HL-60 (cell line): ENCODE measurements around the gene RTKN.

Experiments
- DNase-seq, 2 experiments: peaks; one replicate each; pipeline ENCODE4 v3.0.0-alpha.2; 2010 to 2020; ENCODE audit warnings: low read depth in 1 of 2, low spot score in 1 of 2
- H3K27ac ChIP-seq: fragments of 250-450 bp; sonication (Bioruptor Pico); replicated peaks from 2 replicates; pipeline ENCODE4 v1.5.1; 2020; ENCODE audit warnings: mild to moderate bottlenecking, moderate library complexity
- H3K27me3 ChIP-seq: fragments of 250-450 bp; sonication (Bioruptor Pico); 2 replicates; pipeline ENCODE4 v1.5.1; 2021; ENCODE audit warnings: mild to moderate bottlenecking, moderate library complexity; ENCODE audit not compliant: insufficient read depth, poor library complexity, severe bottlenecking
- H3K4me3 ChIP-seq: replicated peaks from 2 replicates; pipeline ENCODE4 v1.5.1; 2011; ENCODE audit warnings: mild to moderate bottlenecking, control low read depth, low read length; ENCODE audit not compliant: insufficient read depth
- CTCF ChIP-seq: IDR thresholded peaks from one replicate; pipeline ENCODE4 v1.5.1; 2011; ENCODE audit warnings: low read length, control low read depth, inconsistent platforms; ENCODE audit not compliant: insufficient read depth
- GABPA ChIP-seq: IDR thresholded peaks from 2 replicates; pipeline ENCODE4 v1.6.1; 2012; ENCODE audit warnings: low read depth
- POLR2AphosphoS5 ChIP-seq: IDR thresholded peaks from 2 replicates; pipeline ENCODE4 v1.6.1; 2012; ENCODE audit warnings: low read depth
- REST ChIP-seq: IDR thresholded peaks from 2 replicates; pipeline ENCODE4 v1.6.1; 2012; ENCODE audit warnings: low read depth; ENCODE audit not compliant: insufficient replicate concordance
- SPI1 ChIP-seq: IDR thresholded peaks from 2 replicates; pipeline ENCODE4 v1.6.1; 2012; ENCODE audit warnings: low read depth, mild to moderate bottlenecking, borderline replicate concordance

Gene RTKN

GRCh38 chr2:74379851-74380789 lies 61.6 kb downstream of the RTKN start, which contains the start of gene DCTN1:
TSS of gene DCTN1 (minus strand) at chr2:74380311. CDS start at chr2:74380037, 274 bp downstream.
- DNase-seq, result no peak
- H3K27me3 ChIP-seq, result no peaks in the 10 kb centered on the region
- H3K27ac ChIP-seq, result no peak within 1 kb of the TSS
- H3K4me3 ChIP-seq, result no peak within 1 kb of the TSS
- TF ChIP-seq REST (no peak), POLR2AphosphoS5 (no peak), CTCF (no peak), GABPA (no peak)

GRCh38 chr2:74378007-74378406 lies 63.7 kb downstream of the RTKN start:
- H3K27ac ChIP-seq, result no peak overlapping the region
- TF ChIP-seq SPI1 (no peak), REST (no peak), CTCF (no peak), GABPA (no peak), POLR2AphosphoS5 (no peak)
- no peak for DNase-seq
- no peak overlapping the region for H3K4me3 ChIP-seq
- H3K27me3 ChIP-seq, result no peaks in the 10 kb centered on the region

- TF ChIP-seq POLR2AphosphoS5 (no peak), SPI1 (peak; percentile 84)
- Histone ChIP-seq H3K27me3 (no peaks in the 10 kb centered on the region), H3K27ac (no peak overlapping the region), H3K4me3 (no peak overlapping the region)
- DNase-seq, result peak in 1 of 2 experiments; percentile 42
Measured at GRCh38 chr2:74375838-74376237, 65.9 kb downstream of the RTKN start.
